ENCODE measurements around the gene STPG3. TPM values are rescaled to one million over a fixed set of nuclear protein-coding genes. Genes with fewer than 3 reads are reported as not detected.

The STPG3 gene
- total and polyA plus RNA-seq, 2 of the 4 experiments (the other 2 are of a cell fraction): not detected

DNA sequence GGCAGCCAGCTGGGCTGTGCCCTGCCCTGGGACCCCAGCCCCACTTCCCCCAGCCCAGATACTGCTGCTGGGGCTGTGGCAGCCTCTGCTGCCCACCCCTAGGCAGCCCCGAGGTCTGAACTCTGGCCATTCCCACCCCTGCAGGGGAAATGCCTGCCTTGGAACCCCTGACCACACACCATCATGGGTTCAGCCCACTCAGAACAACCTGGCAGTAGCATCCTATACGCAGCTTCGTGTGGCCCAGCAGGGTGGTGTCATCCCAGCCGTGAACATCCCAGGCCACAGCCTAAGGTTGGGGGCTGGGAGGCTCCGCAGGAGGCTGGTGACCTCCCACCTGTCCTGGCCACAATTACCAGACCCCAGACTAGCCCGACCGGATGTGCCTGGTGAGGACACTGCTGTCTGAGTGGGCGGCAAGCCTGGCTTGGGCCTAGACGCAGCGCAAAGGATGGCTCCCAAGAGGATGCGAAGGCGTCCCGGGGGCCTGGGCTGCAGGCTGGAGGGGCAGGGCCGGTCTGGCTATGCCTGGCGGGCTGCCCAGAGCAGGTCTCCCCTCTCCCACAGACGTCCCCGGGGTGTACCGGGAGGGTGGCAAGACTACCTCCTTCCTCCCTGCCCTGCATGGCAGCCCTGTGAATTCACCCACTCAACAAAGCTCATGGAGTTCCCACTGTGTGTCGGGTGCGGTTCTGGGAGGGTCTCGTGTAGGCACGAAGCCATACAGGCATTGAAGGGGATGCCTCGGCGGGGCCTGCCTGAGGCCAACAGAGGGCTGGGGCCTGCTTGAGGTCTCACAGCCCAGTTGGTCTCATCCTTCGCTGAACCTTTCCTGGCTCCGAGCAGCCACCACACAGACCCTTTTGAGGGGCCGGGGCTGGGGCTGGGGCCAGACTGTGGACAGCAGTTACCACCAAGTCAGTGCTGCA is 21.9 kb upstream of the STPG3 start (continued):
- TF ChIP-seq USF2 (IDR thresholded peaks at IDR 0.05; ENCODE audit: low read depth, low read length): no peak

GRCh38 chr9:137229903-137230704 is 21.0 kb upstream of the STPG3 start:
- H3K4me3 ChIP-seq (ENCODE audit: insufficient read depth, low read depth, low read length): no peak overlapping the region
- H2AK5ac ChIP-seq (ENCODE audit: low read depth, low read length): no peak overlapping the region
- dilution Hi-C loops (cut with HindIII; ENCODE audit: low sequenced_read_pairs, unreplicated experiment) (no loop called here), in situ Hi-C loops (cut with MboI; ENCODE audit: low sequenced_read_pairs) (loop anchor here (5.0 kb wide), 1 partner anchor 108 kb away; no protein-coding TSS in a partner anchor), intact Hi-C loops (cut with micrococcal nuclease) (no loop called here)
- no peaks in the 10 kb centered on the region for H3K9me1 ChIP-seq (ENCODE audit: insufficient read depth, low read length)
- POLR2A ChIA-PET (ENCODE audit: unreplicated experiment): interaction anchor here (0.7 kb wide), 1 partner anchor 114 kb away, joined by 12 read pairs; no protein-coding TSS in a partner anchor
- H3K27me3 ChIP-seq (ENCODE audit: control insufficient read depth, insufficient read depth, low read length): peaks cover 1% of the 10 kb centered on the region; the same call in 1 of the 2 replicates
- H2BK15ac ChIP-seq (ENCODE audit: low read depth, low read length): no peak overlapping the region
- ATAC-seq (ENCODE audit: low read depth): no peak
- TF ChIP-seq MXI1 (IDR thresholded peaks at IDR 0.05; ENCODE audit: borderline replicate concordance, low read depth, low read length): no peak
- no peak overlapping the region for H3K14ac ChIP-seq (replicated peaks; ENCODE audit: low read depth, low read length)
- CTCF ChIA-PET: no interaction called here
- 61% methylated on average over 10 of the region's 31 CpGs; no CpG with 5 or more reads in 1 of the 2 experiments for WGBS, 2 experiments (ENCODE audit: extremely low coverage in 2 of 2, insufficient read length in 1 of 2)
- no peak overlapping the region for H4K8ac ChIP-seq (ENCODE audit: low read depth in 2 of 2, low read length in 2 of 2)
- H2BK20ac ChIP-seq (ENCODE audit: low read depth, low read length): no peak overlapping the region
- H2BK120ac ChIP-seq (ENCODE audit: low read depth, low read length): no peak overlapping the region
- no peak overlapping the region for H2BK5ac ChIP-seq (ENCODE audit: low read depth, low read length, poor library complexity, severe bottlenecking)
- H3K18ac ChIP-seq (ENCODE audit: low read depth, low read length): no peak overlapping the region
- BruUV-seq (replicated peaks): no TSS peak
- H3K4ac ChIP-seq (ENCODE audit: low read depth, low read length): no peak overlapping the region
- H3K27ac ChIP-seq (ENCODE audit: insufficient read depth, low read length): no peak overlapping the region
- no peaks in the 10 kb centered on the region for H3K79me1 ChIP-seq (ENCODE audit: low read depth in 1 of 2, low read length in 2 of 2)
- H2AK9ac ChIP-seq (replicated peaks; ENCODE audit: low read depth, low read length, poor library complexity): no peak overlapping the region
- H4K91ac ChIP-seq (ENCODE audit: insufficient read depth, low read depth, low read length): no peak overlapping the region
- no peak for DNase-seq
- peaks cover 2% of the 10 kb centered on the region; the same call in 1 of the 2 replicates for H3K4me1 ChIP-seq (ENCODE audit: control insufficient read depth, insufficient read depth, low read length)
- H3K36me3 ChIP-seq (ENCODE audit: control insufficient read depth, insufficient read depth, low read length): no peaks in the 10 kb centered on the region
- no peaks in the 10 kb centered on the region for H3K9me3 ChIP-seq (ENCODE audit: control insufficient read depth, insufficient read depth, low read length)
- no peak overlapping the region for H2AFZ ChIP-seq (replicated peaks; ENCODE audit: low read length, poor library complexity)
- H4K5ac ChIP-seq (ENCODE audit: low read depth, low read length): no peak overlapping the region
- no peak overlapping the region for H3K56ac ChIP-seq (ENCODE audit: extremely low read depth, insufficient read depth, low read length)
- no peak overlapping the region for H3K9ac ChIP-seq (ENCODE audit: low read depth, low read length)
- H3K4me2 ChIP-seq (ENCODE audit: low read depth, low read length): no peak overlapping the region
- no peaks in the 10 kb centered on the region for H4K20me1 ChIP-seq (ENCODE audit: insufficient read depth, low read length)
- no peak overlapping the region for H3K23ac ChIP-seq (ENCODE audit: low read depth, low read length)

Data from IMR-90 (cell line).